ENCODE measurements around the gene MCCC2.
A peak's percentile ranks its signal among the peaks of the same experiment; 100 is the strongest.
"Not testable (repeated sequence)": the region's sequence is repeated elsewhere in the genome, so short reads cannot be mapped to it uniquely, and the experiment has no call there.

Gene MCCC2

GRCh38 chr5:71600783-71601182 lies 13.6 kb downstream of the MCCC2 start:
- no peak for FAIRE-seq

- FAIRE-seq = no peak
Measured at GRCh38 chr5:71601222-71602026, 14.3 kb downstream of the MCCC2 start.

- FAIRE-seq = not testable (repeated sequence)
Measured at GRCh38 chr5:71609916-71610315, 22.8 kb downstream of the MCCC2 start.

GRCh38 chr5:71615809-71616208 lies 28.7 kb downstream of the MCCC2 start:
- no peak for FAIRE-seq

GRCh38 chr5:71620630-71621029 lies 33.5 kb downstream of the MCCC2 start:
- no peak for FAIRE-seq

GRCh38 chr5:71621268-71621667 lies 34.1 kb downstream of the MCCC2 start:
- no peak for FAIRE-seq

- no peak for FAIRE-seq
Measured at GRCh38 chr5:71621741-71622140, 34.6 kb downstream of the MCCC2 start.

GRCh38 chr5:71623221-71623794 lies 36.2 kb downstream of the MCCC2 start:
- FAIRE-seq = no peak

- no peak for FAIRE-seq
Measured at GRCh38 chr5:71629950-71630349, 42.8 kb downstream of the MCCC2 start.

- no peak for FAIRE-seq
Measured at GRCh38 chr5:71631070-71631469, 43.9 kb downstream of the MCCC2 start.

GRCh38 chr5:71632168-71632567 lies 45.0 kb downstream of the MCCC2 start:
- no peak for FAIRE-seq

- FAIRE-seq = no peak
Measured at GRCh38 chr5:71633255-71634155, 46.4 kb downstream of the MCCC2 start.

- no peak for FAIRE-seq
Measured at GRCh38 chr5:71637133-71637532, 50.0 kb downstream of the MCCC2 start.

GRCh38 chr5:71640408-71640807 lies 53.3 kb downstream of the MCCC2 start:
- no peak for FAIRE-seq

GRCh38 chr5:71645030-71645429 lies 57.9 kb downstream of the MCCC2 start:
- no peak for FAIRE-seq

- not testable (repeated sequence) for FAIRE-seq
Measured at GRCh38 chr5:71650940-71651339, 63.8 kb downstream of the MCCC2 start.

- FAIRE-seq = no peak
Measured at GRCh38 chr5:71651579-71651978, 64.4 kb downstream of the MCCC2 start.

GRCh38 chr5:71652349-71652748 lies 65.2 kb downstream of the MCCC2 start:
- no peak for FAIRE-seq

- FAIRE-seq = no peak
Measured at GRCh38 chr5:71652803-71653543, 65.8 kb downstream of the MCCC2 start.

GRCh38 chr5:71658916-71659662 lies 71.9 kb downstream of the MCCC2 start:
- peak; percentile 3 for FAIRE-seq

GRCh38 chr5:71662381-71662780 lies 75.2 kb downstream of the MCCC2 start:
- no peak for FAIRE-seq

Measured in A204.1 (cell line).